ENCODE results near the gene PBRM1.

DNA sequence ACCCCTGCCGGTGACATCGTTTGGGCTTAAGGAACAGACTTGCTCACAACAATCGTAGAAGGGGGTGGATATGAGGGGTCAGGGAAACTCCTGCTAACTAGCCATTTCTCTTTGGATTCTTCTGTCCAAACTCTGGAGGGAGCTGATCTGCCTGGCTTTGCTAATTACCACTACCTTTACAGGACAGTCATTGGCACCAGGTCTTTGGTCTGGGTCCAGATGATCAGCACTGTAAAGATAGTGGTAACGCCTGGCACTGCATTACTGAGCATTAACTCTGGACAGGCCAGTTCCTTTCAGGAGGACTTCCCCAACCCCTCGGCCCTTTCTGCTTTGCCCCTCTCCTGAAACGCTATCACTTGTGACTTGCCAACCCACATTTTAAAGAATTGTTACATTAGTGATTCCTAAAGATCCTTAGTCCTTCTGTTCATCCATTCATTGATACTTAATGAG is 148.5 kb downstream of the PBRM1 start:
- TF ChIP-seq POLR2AphosphoS5 (IDR thresholded peaks at IDR 0.05; ENCODE audit: low read depth, low read length) (no peak), POLR2A (IDR thresholded peaks at IDR 0.05; ENCODE audit: low read depth, low read length) (no peak), TAF1 (IDR thresholded peaks at IDR 0.05; ENCODE audit: borderline replicate concordance, low read depth, low read length) (no peak)
